Fibroblast of pulmonary artery (primary cell): ENCODE measurements around the gene SH3TC2.
A peak's percentile ranks its signal among the peaks of the same experiment; 100 is the strongest.

Source experiments
- DNase-seq: peaks from one replicate; pipeline ENCODE4 v3.0.0-alpha.2; 2010; ENCODE audit warnings: low read depth
- H3K4me3 ChIP-seq: replicated peaks from 2 replicates; pipeline ENCODE4 v1.5.1; 2011; ENCODE audit warnings: low read depth, mild to moderate bottlenecking, control low read depth, low read length, moderate library complexity
- TF ChIP-seq, protein P1 (sequence below): IDR thresholded peaks from 2 replicates; pipeline ENCODE4 v1.5.1; 2011; ENCODE audit warnings: mild to moderate bottlenecking, control low read depth, low read length, inconsistent platforms; ENCODE audit errors: missing control alignments

Gene SH3TC2

GRCh38 chr5:148988328-148988727 lies 74.5 kb downstream of the SH3TC2 start:
- no peak for DNase-seq
- TF ChIP-seq, protein P1, sequence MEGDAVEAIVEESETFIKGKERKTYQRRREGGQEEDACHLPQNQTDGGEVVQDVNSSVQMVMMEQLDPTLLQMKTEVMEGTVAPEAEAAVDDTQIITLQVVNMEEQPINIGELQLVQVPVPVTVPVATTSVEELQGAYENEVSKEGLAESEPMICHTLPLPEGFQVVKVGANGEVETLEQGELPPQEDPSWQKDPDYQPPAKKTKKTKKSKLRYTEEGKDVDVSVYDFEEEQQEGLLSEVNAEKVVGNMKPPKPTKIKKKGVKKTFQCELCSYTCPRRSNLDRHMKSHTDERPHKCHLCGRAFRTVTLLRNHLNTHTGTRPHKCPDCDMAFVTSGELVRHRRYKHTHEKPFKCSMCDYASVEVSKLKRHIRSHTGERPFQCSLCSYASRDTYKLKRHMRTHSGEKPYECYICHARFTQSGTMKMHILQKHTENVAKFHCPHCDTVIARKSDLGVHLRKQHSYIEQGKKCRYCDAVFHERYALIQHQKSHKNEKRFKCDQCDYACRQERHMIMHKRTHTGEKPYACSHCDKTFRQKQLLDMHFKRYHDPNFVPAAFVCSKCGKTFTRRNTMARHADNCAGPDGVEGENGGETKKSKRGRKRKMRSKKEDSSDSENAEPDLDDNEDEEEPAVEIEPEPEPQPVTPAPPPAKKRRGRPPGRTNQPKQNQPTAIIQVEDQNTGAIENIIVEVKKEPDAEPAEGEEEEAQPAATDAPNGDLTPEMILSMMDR, result no peak
- no peak overlapping the region for H3K4me3 ChIP-seq

- H3K4me3 ChIP-seq, result no peak overlapping the region
- no peak for DNase-seq
- TF ChIP-seq, protein P1, result no peak
These were observed 76.2 kb downstream of the SH3TC2 start for GRCh38 chr5:148986636-148987035.

DNA sequence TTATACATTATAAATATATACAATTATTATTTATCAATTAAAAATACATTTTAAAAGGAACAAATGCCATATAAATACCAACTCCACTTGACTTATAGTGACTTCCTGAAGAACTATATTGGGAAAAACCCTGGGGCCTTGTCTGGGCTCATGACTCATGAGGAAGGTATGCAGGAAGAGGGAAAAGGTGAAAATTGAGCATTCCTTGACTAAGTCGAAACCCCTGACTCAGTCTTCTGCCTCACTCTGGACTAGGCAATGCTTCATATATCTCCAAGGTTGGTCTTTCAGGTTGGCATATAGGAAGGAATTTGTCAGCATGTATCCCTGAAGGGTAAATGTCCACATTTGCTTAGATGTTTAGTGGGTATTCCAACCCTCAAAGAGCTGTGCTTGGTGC lies 78.5 kb downstream of the SH3TC2 start:
- DNase-seq, result peak; percentile 53
- TF ChIP-seq, protein P1, result no peak
- H3K4me3 ChIP-seq, result no peak overlapping the region

GRCh38 chr5:148981353-148981752 lies 81.5 kb downstream of the SH3TC2 start:
- TF ChIP-seq, protein P1, result no peak
- no peak for DNase-seq
- H3K4me3 ChIP-seq, result no peak overlapping the region

- TF ChIP-seq, protein P1, result no peak
- H3K4me3 ChIP-seq, result no peak overlapping the region
- no peak for DNase-seq
These were observed 82.1 kb downstream of the SH3TC2 start for GRCh38 chr5:148980731-148981130.

- H3K4me3 ChIP-seq, result no peak overlapping the region
- no peak for DNase-seq
- TF ChIP-seq, protein P1, result no peak
These were observed 83.7 kb downstream of the SH3TC2 start for GRCh38 chr5:148979083-148979723.

GRCh38 chr5:148978370-148979082 lies 84.3 kb downstream of the SH3TC2 start:
- no peak overlapping the region for H3K4me3 ChIP-seq
- TF ChIP-seq, protein P1, result no peak
- no peak for DNase-seq
